NT2/D1 (cell line): ENCODE data around the gene TSPAN2.

Experiments used
- YY1 ChIP-seq: IDR thresholded peaks from 2 replicates; pipeline ENCODE4 v1.6.1; 2011; ENCODE audit not compliant: insufficient read length, insufficient read depth
- ZNF274 ChIP-seq: IDR thresholded peaks from 2 replicates; pipeline ENCODE4 v1.6.1; 2011; ENCODE audit warnings: mild to moderate bottlenecking, low read depth, low read length

DNA sequence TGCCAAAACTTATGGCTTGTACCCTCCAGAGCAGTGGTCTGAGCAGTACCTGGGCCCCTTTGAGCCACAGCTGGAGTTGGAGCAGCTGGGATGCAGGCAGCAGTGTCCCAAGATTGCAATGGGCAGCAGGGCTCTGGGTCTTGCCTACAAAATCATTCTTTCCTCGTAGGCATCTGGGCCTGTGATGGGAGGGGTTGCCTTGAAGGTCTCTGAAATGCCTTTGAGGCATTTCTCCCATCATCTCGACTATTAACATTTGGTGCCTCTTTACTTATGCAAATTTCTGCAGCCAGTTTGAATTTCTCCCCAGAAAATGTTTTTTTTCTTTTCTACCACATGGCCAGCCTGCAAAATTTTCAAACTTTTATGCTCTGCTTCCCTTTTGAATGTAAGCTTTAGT is 31.0 kb upstream of the TSPAN2 start:
- TF ChIP-seq YY1 = no peak
- no peak for TF ChIP-seq ZNF274
